SK-N-SH (cell line): Measurements from ENCODE around the gene GAL3ST3. TPM values are rescaled to one million over a fixed set of nuclear protein-coding genes. Genes with fewer than 3 reads are reported as not detected.
A peak's percentile ranks its signal among the peaks of the same experiment; 100 is the strongest.

ENCODE experiments used
- CTCF ChIA-PET: fragments of 300-600, 350-600 bp; formaldehyde crosslinking; extraction: SDS; loops from one replicate; lab custom pipeline; 2021; lab: Yijun Ruan, JAX
- POLR2A ChIA-PET: fragments of 350-600 bp; sonication (Branson Sonifier 250); formaldehyde crosslinking; extraction: SDS; loops from one replicate; lab custom pipeline; 2020; ENCODE audit warnings: antibody characterized with exemption, inconsistent platforms; lab: Yijun Ruan, JAX
- DNase-seq: peaks from one replicate; pipeline ENCODE4 v3.0.0; 2012
- H2AFZ ChIP-seq: fragments of 200-600 bp; sonication (generic); 2 replicates; pipeline ENCODE4 v1.8.1; 2016; ENCODE audit warnings: antibody characterized with exemption, mild to moderate bottlenecking, low read depth
- H3F3A ChIP-seq: fragments of 200-600 bp; sonication (generic); replicated peaks from 2 replicates; pipeline ENCODE3; 2016; ENCODE audit warnings: antibody characterized with exemption, mild to moderate bottlenecking; ENCODE audit not compliant: insufficient read depth
- H3K27ac ChIP-seq, 2 experiments: fragments of 200-500 bp in 1 of 2; fragments of 200-600 bp in 1 of 2; sonication (Bioruptor generic) in 1 of 2; sonication (generic), shearing (Covaris generic) in 1 of 2; 2 replicates each; pipeline versions ENCODE4 v1.5.1 to v1.6.1; 2014 to 2016; ENCODE audit warnings: low read depth in 2 of 2, inconsistent platforms in 1 of 2, low read length in 1 of 2, mild to moderate bottlenecking in 1 of 2, mixed read lengths in 1 of 2
- H3K27me3 ChIP-seq: fragments of 200-600 bp; sonication (generic), shearing (Covaris generic); 2 replicates; pipeline ENCODE4 v1.6.1; 2016; ENCODE audit warnings: mixed run types; ENCODE audit not compliant: insufficient read depth
- H3K36me3 ChIP-seq, 2 experiments: fragments of 200-500 bp in 1 of 2; fragments of 200-600 bp in 1 of 2; sonication (Bioruptor generic) in 1 of 2; sonication (generic) in 1 of 2; replicated peaks in 1 of 2; 2 replicates each; pipeline versions ENCODE3 to v1.5.1; 2014 to 2016; ENCODE audit warnings: low read length in 1 of 2, mild to moderate bottlenecking in 1 of 2; ENCODE audit not compliant: insufficient read depth in 2 of 2, control insufficient read depth in 1 of 2
- H3K4me1 ChIP-seq, 2 experiments: fragments of 200-500 bp in 1 of 2; fragments of 200-600 bp in 1 of 2; sonication (Bioruptor generic) in 1 of 2; sonication (generic), shearing (Covaris generic) in 1 of 2; 2 replicates each; pipeline versions ENCODE4 v1.5.1 to v1.6.1; 2014 to 2016; ENCODE audit warnings: low read depth in 1 of 2, low read length in 1 of 2, mixed run types in 1 of 2; ENCODE audit not compliant: insufficient read depth in 2 of 2, control insufficient read depth in 1 of 2
- H3K4me2 ChIP-seq: fragments of 200-600 bp; sonication (generic), shearing (Covaris generic); 2 replicates; pipeline ENCODE4 v1.6.1; 2017; ENCODE audit warnings: mixed run types
- H3K4me3 ChIP-seq, 2 experiments: fragments of 200-500 bp in 1 of 2; fragments of 200-600 bp in 1 of 2; sonication (Bioruptor generic) in 1 of 2; sonication (generic), shearing (Covaris generic) in 1 of 2; 2 replicates each; pipeline versions ENCODE4 v1.5.1 to v1.8.1; 2014 to 2016; ENCODE audit warnings: low read depth in 2 of 2, inconsistent platforms in 1 of 2, low read length in 1 of 2, mild to moderate bottlenecking in 1 of 2, mixed read lengths in 1 of 2, moderate library complexity in 1 of 2
- H3K79me2 ChIP-seq: fragments of 200-600 bp; sonication (generic); 2 replicates; pipeline ENCODE4 v1.8.1; 2017; ENCODE audit warnings: mild to moderate bottlenecking; ENCODE audit not compliant: insufficient read depth
- H3K9ac ChIP-seq: fragments of 200-600 bp; sonication (generic); 2 replicates; pipeline ENCODE4 v1.6.1; 2017; ENCODE audit warnings: mixed run types
- H3K9me2 ChIP-seq: fragments of 200-600 bp; sonication (generic); 2 replicates; pipeline ENCODE4 v1.6.1; 2017; ENCODE audit warnings: mixed run types
- H3K9me3 ChIP-seq: fragments of 200-600 bp; sonication (generic); 2 replicates; pipeline ENCODE4 v1.6.1; 2017; ENCODE audit warnings: mixed run types, mild to moderate bottlenecking, moderate library complexity
- H4K20me1 ChIP-seq: fragments of 200-600 bp; sonication (generic); 2 replicates; pipeline ENCODE4 v1.6.1; 2017; ENCODE audit warnings: mild to moderate bottlenecking, mixed run types; ENCODE audit not compliant: insufficient read depth
- FOSL2 ChIP-seq: IDR thresholded peaks from 2 replicates; pipeline ENCODE4 v1.4.0; 2012; ENCODE audit warnings: low read depth, mild to moderate bottlenecking, moderate library complexity, borderline replicate concordance
- GABPA ChIP-seq: IDR thresholded peaks from 2 replicates; pipeline ENCODE4 v1.4.0; 2012; ENCODE audit warnings: low read depth, mild to moderate bottlenecking
- JUND ChIP-seq: IDR thresholded peaks from 2 replicates; pipeline ENCODE4 v1.4.0; 2012
- MXI1 ChIP-seq: IDR thresholded peaks from 2 replicates; pipeline ENCODE4 v1.6.1; 2012; ENCODE audit warnings: mild to moderate bottlenecking, low read depth, low read length, improper control_type of control experiment
- NFIC ChIP-seq: IDR thresholded peaks from 2 replicates; pipeline ENCODE4 v1.4.0; 2012; ENCODE audit warnings: borderline replicate concordance
- RCOR1 ChIP-seq: fragments of 150-350 bp; IDR thresholded peaks from 2 replicates; pipeline ENCODE4 v1.6.1; 2017; ENCODE audit warnings: antibody characterized with exemption, low read length
- SIN3A ChIP-seq: IDR thresholded peaks from 2 replicates; pipeline ENCODE4 v1.6.1; 2012; ENCODE audit warnings: low read depth, mild to moderate bottlenecking, low read length, moderate library complexity, borderline replicate concordance
- TCF12 ChIP-seq: IDR thresholded peaks from 2 replicates; pipeline ENCODE4 v1.4.0; 2012
- TEAD4 ChIP-seq: IDR thresholded peaks from 2 replicates; pipeline ENCODE4 v1.4.0; 2012; ENCODE audit warnings: mild to moderate bottlenecking, borderline replicate concordance; ENCODE audit not compliant: insufficient read depth
- WGBS: methylation state at CpG from one replicate; pipeline ENCODE4 v1.1.6; 2017; ENCODE audit warnings: low lambda C conversion rate; 5-methylcytosine and 5-hydroxymethylcytosine counted together
- polyA plus RNA-seq, 3 experiments: library from polyadenylated mRNA; depleted of rRNA; stranded (reverse); fragments of >200 nt; gene quantifications; 2 replicates each; pipeline ENCODE4 v1.2.3, GENCODE V29; 2012
- TF ChIP-seq, protein P1 (sequence below): IDR thresholded peaks from 2 replicates; pipeline ENCODE4 v1.4.0; 2012; ENCODE audit warnings: low read depth, borderline replicate concordance
- TF ChIP-seq, protein P2 (sequence below): IDR thresholded peaks from 2 replicates; pipeline ENCODE4; 2012
- TF ChIP-seq, protein P3 (sequence below): IDR thresholded peaks from 2 replicates; pipeline ENCODE4 v1.4.0; 2012; ENCODE audit warnings: low read depth, borderline replicate concordance
- TF ChIP-seq, protein P4 (sequence below): IDR thresholded peaks from 2 replicates; pipeline ENCODE4 v1.6.1; 2012; ENCODE audit warnings: mild to moderate bottlenecking, low read depth, low read length, moderate library complexity

Gene GAL3ST3
- polyA plus RNA-seq, 1 of the 3 experiments (the other 2 are of a cell fraction), result 3.2 TPM

DNA sequence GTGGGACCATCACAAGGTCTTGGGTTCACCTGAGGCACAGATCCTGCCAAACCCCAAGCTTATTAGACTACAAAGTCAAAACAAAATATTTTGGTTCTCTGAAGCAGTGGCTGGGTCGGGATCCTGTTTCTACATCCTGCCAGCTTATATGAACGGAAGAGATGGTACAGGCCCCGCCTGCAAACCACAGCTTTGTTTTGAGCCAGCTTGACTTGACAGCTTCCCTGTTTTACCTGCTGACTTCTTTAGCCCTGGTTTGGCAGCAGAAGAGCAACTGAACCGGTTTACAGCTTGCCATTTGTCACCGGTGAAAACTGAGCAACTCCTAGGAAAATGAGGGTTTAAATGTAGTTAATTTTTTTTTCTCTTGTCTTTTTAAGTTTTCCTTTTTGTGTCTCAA lies 32.5 kb upstream of the GAL3ST3 start:
- Histone ChIP-seq H3K4me3 (no peak overlapping the region), H3K4me2 (peak overlapping the region; percentile 54), H2AFZ (no peak overlapping the region), H3K27me3 (no peaks in the 10 kb centered on the region), H3K9ac (peak overlapping the region; percentile 37; the same call in 1 of the 2 replicates), H3K79me2 (peaks cover 100% of the 10 kb centered on the region), H3K9me2 (no peaks in the 10 kb centered on the region), H4K20me1 (peaks cover 52% of the 10 kb centered on the region), H3K9me3 (no peaks in the 10 kb centered on the region), H3F3A (peaks cover 31% of the 10 kb centered on the region), H3K27ac (peak overlapping the region; percentile 58 to 80), H3K36me3 (peaks cover 0 to 4% of the 10 kb centered on the region in 2 experiments), H3K4me1 (peaks cover 47 to 51% of the 10 kb centered on the region in 2 experiments)
- TF ChIP-seq NFIC (no peak), TCF12 (no peak), MXI1 (0 out of 2 replicates have a peak, but pooled peaks have one; percentile 19)
- TF ChIP-seq, protein P1, sequence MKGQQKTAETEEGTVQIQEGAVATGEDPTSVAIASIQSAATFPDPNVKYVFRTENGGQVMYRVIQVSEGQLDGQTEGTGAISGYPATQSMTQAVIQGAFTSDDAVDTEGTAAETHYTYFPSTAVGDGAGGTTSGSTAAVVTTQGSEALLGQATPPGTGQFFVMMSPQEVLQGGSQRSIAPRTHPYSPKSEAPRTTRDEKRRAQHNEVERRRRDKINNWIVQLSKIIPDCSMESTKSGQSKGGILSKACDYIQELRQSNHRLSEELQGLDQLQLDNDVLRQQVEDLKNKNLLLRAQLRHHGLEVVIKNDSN, result no peak
- TF ChIP-seq, protein P2, sequence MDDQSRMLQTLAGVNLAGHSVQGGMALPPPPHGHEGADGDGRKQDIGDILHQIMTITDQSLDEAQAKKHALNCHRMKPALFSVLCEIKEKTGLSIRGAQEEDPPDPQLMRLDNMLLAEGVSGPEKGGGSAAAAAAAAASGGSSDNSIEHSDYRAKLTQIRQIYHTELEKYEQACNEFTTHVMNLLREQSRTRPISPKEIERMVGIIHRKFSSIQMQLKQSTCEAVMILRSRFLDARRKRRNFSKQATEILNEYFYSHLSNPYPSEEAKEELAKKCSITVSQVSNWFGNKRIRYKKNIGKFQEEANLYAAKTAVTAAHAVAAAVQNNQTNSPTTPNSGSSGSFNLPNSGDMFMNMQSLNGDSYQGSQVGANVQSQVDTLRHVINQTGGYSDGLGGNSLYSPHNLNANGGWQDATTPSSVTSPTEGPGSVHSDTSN, result 0 out of 2 replicates have a peak, but pooled peaks have one; percentile 32
- TF ChIP-seq, protein P3, sequence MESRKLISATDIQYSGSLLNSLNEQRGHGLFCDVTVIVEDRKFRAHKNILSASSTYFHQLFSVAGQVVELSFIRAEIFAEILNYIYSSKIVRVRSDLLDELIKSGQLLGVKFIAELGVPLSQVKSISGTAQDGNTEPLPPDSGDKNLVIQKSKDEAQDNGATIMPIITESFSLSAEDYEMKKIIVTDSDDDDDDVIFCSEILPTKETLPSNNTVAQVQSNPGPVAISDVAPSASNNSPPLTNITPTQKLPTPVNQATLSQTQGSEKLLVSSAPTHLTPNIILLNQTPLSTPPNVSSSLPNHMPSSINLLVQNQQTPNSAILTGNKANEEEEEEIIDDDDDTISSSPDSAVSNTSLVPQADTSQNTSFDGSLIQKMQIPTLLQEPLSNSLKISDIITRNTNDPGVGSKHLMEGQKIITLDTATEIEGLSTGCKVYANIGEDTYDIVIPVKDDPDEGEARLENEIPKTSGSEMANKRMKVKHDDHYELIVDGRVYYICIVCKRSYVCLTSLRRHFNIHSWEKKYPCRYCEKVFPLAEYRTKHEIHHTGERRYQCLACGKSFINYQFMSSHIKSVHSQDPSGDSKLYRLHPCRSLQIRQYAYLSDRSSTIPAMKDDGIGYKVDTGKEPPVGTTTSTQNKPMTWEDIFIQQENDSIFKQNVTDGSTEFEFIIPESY, result no peak
- WGBS, result 40% methylated on average over 5 of the region's 5 CpGs
- ChIA-PET POLR2A (no interaction called here), CTCF (interaction anchor here (1.0 to 8.2 kb wide), 5 partner anchors 12 to 53 kb away, joined by 3 to 71 read pairs (median 3); partner anchors contain the start of gene PACS1)
- DNase-seq, result no peak

DNA sequence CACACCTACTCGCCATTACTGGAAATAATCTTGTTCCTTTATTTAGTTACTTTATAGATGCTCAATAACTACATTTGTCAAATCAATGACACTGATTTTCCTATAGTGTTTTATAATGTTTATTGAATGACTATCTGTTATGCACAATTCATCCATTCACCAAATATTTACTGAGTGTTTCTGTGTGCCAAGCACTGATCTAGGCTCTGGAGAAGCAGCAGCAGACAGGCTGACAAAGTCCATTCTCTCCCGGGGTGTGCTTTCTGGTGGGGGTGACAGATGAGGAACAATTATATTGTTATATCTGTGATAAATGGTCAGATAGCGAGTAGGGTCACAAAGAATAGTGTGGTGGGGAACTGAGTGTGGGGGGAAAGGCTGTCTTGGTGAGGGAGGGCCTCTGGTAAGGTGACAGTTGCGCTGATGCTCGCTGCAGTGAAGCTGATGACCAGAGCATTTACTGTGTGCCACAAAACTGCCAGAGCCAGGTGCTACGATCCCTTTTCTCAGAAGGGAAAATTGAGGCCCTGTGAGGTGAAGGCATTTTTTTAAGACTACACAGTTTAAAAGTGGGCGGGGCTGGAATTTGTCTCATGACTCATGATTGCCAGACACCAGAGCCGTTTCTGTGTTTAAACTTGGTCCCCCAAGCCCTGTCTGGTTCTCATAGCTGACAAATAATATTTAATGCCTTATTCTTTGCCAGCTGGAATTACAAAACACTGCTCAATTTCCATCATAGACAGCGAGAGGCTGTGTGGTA lies 31.3 kb upstream of the GAL3ST3 start:
- Histone ChIP-seq H3K4me1 (peaks cover 41 to 51% of the 10 kb centered on the region in 2 experiments), H3K27ac (peak overlapping the region; percentile 58 to 80), H3K9me2 (no peaks in the 10 kb centered on the region), H3F3A (peaks cover 31% of the 10 kb centered on the region), H3K4me3 (no peak overlapping the region)
- TF ChIP-seq NFIC (peak; percentile 10; the same call in 1 of the 2 replicates), MXI1 (no peak), TCF12 (peak; percentile 57), SIN3A (no peak), RCOR1 (peak; percentile 31; the same call in 1 of the 2 replicates), TEAD4 (0 out of 2 replicates have a peak, but pooled peaks have one; percentile 22), FOSL2 (peak; percentile 67), JUND (peak; percentile 64), GABPA (no peak)
- TF ChIP-seq, protein P4, sequence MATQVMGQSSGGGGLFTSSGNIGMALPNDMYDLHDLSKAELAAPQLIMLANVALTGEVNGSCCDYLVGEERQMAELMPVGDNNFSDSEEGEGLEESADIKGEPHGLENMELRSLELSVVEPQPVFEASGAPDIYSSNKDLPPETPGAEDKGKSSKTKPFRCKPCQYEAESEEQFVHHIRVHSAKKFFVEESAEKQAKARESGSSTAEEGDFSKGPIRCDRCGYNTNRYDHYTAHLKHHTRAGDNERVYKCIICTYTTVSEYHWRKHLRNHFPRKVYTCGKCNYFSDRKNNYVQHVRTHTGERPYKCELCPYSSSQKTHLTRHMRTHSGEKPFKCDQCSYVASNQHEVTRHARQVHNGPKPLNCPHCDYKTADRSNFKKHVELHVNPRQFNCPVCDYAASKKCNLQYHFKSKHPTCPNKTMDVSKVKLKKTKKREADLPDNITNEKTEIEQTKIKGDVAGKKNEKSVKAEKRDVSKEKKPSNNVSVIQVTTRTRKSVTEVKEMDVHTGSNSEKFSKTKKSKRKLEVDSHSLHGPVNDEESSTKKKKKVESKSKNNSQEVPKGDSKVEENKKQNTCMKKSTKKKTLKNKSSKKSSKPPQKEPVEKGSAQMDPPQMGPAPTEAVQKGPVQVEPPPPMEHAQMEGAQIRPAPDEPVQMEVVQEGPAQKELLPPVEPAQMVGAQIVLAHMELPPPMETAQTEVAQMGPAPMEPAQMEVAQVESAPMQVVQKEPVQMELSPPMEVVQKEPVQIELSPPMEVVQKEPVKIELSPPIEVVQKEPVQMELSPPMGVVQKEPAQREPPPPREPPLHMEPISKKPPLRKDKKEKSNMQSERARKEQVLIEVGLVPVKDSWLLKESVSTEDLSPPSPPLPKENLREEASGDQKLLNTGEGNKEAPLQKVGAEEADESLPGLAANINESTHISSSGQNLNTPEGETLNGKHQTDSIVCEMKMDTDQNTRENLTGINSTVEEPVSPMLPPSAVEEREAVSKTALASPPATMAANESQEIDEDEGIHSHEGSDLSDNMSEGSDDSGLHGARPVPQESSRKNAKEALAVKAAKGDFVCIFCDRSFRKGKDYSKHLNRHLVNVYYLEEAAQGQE, result 0 out of 2 replicates have a peak, but pooled peaks have one; percentile 22
- TF ChIP-seq, protein P2, result peak; percentile 71
- TF ChIP-seq, all 33 proteins: peak for 8
- Histone ChIP-seq H3K27me3 (no peaks in the 10 kb centered on the region), H4K20me1 (peaks cover 49% of the 10 kb centered on the region), H3K79me2 (peaks cover 100% of the 10 kb centered on the region), H3K9me3 (no peaks in the 10 kb centered on the region), H3K36me3 (peaks cover 4 to 8% of the 10 kb centered on the region in 2 experiments), H2AFZ (no peak overlapping the region), H3K9ac (peak overlapping the region; percentile 37; the same call in 1 of the 2 replicates), H3K4me2 (peak overlapping the region; percentile 54; the same call in 1 of the 2 replicates)
- CTCF ChIA-PET, result interaction anchor here (1.0 to 8.2 kb wide), 3 partner anchors 10 to 55 kb away, joined by 3 to 71 read pairs (median 9); partner anchors contain the start of gene PACS1
- POLR2A ChIA-PET, result no interaction called here
- no peak for DNase-seq
- 44% methylated on average over 8 of the region's 9 CpGs for WGBS
